ENCODE results near the gene AFG1L.

GRCh38 chr6:108555399-108556052, 260.7 kb downstream of the AFG1L start:
- TF ChIP-seq EZH2 (IDR thresholded peaks at IDR 0.05) (no peak), POLR2AphosphoS5 (IDR thresholded peaks at IDR 0.05; ENCODE audit: borderline replicate concordance, low read depth, low read length) (no peak)
